ENCODE results near the gene CCDC66.
"Not testable (repeated sequence)": the region's sequence is repeated elsewhere in the genome, so short reads cannot be mapped to it uniquely, and the experiment has no call there.

The CCDC66 gene

DNA sequence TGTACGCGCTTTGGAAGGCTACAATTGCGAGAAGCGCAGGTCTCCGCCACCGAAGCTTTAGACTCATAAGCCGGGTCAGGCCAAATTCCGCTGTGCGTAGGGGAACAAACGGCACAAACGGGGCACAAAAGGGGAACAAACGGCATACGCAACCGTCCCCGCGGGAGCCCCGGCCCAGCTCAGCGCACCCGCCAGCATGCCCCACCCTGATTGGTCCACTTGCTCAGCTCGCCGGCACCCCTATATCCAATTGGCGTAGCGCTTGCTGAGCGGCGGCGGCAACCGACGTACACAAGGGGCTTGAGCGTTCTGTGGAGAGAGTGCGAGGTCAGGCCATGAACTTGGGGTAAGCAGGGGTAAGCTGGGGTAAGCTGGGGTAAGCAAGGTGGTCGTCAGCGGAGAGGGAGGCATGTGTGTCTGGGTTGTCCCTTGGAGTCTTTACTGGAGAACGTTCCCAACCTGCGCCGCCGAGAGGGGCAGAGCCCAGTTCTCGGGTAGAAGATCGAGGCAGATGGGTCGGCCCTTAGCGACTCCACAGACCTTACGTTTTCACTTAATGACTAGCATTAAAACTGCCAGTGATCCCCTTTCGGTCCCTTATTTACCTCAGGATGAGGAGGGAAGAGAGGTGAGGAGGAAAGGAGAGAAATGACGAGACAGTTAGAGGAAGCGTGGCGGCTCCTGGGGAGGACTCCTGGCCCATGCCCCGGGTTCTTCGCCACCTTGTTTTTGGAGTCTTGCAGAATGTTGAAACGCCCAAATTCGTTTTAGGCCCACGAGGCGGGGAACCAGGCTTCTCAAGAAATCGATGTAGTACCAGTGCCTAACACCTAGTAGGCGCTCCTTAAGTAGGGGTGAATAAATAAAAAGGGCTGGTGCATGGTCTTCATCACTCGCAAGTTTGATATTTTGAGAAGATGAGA lies at the start of gene CCDC66:
TSS of gene CCDC66 (plus strand) at position 268 of the 923 bp plus-strand sequence. CDS start at position 336, 68 bp downstream.
- DNase-seq, result peak; percentile 74

DNA sequence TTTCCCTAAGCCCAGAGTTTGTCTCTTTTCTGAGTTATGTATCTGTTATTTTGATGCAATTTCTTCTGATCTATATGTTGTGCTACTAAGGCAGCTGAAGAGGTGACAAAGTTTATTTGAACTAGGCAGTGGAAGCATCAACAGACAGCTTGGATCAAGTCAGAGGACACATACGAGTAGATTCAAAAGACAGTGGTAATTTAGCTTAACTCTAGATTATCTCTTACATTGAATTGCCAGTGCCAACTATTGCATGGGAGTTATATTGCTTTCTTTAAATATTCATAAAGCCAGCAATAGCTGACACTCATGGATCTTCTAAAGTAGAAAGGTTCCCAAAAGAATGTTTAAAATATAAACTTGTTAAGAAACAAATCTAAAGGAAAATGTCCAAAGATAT lies 37.3 kb upstream of the CCDC66 start:
- DNase-seq, result no peak

DNA sequence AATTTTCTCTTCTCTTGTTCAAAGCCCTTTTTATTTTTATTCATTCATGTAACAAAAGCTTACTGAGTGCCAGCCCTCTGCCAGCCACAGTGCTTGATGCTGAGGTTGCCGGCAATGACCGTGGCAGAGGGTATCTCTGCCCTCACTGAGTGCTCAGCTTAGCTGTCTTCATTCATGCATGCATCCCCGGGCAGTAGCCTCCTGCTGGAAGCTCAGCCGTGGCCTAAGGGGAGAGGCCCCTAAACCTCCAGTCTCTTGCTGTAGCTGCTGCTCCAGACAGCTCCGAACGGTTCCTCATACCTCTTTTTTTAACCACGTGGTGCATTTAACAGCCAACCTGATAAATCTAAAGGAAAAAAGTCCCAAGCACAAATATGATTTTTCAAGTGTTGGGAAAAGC lies 34.6 kb upstream of the CCDC66 start:
- DNase-seq, result no peak

DNA sequence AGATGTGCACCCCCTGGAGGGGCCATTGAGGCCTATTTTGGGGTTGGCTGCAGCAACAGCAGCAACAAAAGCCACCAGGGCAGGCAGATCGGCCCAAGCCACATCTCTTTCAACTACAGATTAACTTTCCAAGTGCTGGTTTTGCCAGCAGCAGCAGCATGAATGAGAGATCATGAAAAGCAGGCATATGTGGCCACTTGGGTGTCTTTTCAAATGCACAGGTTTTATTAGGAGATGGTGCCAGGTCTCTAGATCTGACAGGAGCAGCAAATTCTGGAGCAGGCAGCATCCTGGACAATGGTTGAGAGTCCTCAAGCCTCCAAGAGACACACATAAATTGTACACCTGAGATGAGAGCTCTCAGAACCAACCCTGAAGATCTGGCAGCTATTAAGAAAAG lies 31.7 kb upstream of the CCDC66 start:
- DNase-seq, result no peak

DNA sequence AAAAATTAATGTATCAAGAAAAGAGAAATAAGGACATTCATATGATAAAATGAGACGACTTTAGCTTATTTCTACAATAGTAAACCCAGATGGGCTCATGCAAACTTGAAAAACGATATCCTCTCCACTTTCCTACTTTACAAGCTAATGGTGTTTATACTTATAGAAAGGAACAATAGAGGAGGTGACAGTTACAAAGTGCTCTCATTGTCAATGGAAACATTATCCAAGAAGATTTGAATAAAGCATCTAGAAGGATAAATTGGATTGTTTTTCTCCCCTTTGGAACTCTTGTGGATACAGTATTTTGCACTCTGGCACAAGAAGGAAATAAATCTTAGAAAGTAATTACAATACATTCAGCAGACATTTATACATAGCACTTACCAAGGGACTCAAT lies 20.2 kb upstream of the CCDC66 start:
- DNase-seq, result peak; percentile 19

DNA sequence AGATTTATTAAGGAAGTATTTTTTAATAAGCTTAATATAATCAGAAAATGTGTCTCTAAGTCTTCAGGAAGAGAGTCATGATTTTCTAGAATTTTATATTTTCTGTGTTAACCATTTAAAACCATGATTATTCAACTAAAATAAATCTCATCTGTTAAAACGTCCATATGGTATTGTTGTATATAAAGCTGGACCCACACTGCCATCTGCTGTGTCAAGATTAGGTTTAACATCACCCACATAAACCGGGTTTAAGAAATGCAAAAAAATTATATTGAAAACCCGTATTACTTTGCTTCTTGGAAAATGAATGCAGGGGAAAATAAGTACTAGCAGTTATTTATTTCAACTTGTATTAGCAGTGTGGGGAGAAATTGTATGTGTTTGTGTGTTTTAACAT lies 9.5 kb upstream of the CCDC66 start:
- DNase-seq, result no peak

DNA sequence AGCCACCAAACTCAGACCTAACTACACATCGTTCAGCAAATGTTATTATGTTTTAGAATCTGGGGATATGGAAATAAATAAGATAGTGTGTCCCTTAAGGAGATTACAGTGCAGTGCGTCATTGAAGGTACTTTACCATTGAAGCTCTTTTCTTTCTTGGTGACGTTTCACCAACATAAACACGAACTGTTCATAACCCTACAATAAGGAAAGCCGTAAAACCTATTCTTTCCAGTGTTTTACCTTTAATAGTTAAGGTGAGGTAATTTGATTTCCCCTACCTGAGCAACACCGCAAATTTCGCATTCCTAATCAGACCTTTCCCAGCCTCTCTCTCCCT lies 826 bp downstream of the CCDC66 start:
- no peak for DNase-seq

DNA sequence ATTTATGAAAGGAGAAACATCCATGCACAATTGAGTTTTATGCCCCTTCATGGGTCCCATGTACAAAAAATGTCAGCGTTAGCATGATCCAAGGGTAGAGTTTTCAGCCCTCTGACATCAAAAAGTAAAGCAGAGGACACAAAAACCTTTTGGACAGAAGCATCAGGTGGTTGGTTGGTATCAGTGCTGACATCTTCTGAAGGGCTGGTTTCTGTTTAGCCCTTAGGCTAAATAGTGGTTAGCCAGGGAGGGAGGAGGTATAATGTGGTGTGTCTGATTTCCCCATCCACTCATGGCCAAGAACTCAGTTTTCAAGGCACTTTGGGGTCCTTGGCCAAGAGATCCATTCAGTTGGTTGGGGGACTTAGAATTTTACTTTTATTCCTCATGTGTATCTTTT lies 16.5 kb downstream of the CCDC66 start:
- DNase-seq, result no peak

DNA sequence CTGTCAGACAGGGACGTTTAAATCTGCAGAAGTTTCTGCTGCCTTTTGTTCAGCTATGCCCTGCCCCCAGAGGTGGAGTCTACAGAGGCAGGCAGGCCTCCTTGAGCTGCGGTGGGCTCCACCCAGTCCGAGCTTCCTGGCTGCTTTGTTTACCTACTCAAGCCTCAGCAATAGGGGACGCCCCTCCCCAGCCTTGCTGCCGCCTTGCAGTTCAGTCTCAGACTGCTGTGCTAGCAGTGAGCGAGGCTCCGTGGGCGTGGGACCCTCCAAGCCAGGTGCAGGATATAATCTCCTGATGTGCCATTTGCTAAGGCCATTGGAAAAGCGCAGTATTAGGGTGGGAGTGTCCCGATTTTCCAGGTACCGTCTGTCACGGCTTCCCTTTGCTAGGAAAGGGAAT lies 25.0 kb downstream of the CCDC66 start:
- DNase-seq, result not testable (repeated sequence)

DNA sequence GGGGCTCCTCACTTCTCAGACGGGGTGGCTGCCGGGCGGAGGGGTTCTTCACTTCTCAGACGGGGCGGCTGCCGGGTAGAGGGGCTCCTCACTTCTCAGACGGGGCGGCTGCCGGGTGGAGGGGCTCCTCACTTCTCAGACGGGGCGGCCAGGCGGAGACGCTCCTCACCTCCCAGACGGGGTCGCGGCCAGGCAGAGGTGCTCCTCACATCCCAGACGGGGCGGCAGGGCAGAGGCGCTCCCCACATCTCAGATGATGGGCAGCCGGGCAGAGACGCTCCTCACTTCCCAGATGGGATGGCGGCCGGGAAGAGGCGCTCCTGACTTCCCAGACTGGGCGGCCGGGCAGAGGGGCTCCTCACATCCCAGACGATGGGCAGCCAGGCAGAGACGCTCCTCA lies 27.3 kb downstream of the CCDC66 start:
- not testable (repeated sequence) for DNase-seq

DNA sequence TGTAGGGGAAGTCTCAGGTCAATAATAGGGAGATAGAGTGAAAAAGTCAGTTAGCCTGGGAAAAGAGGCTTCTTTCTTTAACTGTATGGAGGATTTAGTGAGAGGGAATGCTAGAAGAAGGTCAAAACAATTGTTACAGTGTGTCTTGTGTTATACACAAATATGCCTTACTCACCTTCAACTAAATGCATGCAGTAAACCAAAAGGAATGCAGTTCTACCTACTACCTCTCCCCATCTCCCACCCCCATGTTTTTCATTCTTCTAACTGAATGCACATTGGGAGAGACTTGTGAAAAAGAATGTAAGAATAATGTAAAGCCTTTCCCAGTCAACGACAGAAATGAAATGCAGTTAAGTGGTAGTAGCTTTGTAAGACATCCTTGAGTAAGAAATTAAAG lies 33.8 kb downstream of the CCDC66 start:
- DNase-seq, result no peak

DNA sequence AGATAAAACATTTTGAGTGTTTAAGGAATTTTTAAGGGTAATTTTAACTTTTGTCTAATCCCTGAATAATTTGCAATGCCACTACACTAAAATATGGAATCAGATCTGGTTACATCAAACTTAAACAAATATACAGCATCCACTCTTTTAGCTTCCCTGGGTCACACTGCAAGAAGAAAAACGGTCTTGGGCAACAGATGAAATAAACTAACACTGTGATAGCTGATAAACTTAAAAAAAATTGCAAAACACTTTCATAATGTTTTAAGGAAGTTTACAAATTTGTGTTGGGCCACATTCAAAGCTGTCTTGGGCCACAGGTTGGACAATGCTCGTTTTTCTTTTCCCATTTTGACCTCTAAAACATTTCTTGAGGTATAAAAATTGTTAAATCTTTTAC lies 34.3 kb downstream of the CCDC66 start:
- DNase-seq, result no peak

DNA sequence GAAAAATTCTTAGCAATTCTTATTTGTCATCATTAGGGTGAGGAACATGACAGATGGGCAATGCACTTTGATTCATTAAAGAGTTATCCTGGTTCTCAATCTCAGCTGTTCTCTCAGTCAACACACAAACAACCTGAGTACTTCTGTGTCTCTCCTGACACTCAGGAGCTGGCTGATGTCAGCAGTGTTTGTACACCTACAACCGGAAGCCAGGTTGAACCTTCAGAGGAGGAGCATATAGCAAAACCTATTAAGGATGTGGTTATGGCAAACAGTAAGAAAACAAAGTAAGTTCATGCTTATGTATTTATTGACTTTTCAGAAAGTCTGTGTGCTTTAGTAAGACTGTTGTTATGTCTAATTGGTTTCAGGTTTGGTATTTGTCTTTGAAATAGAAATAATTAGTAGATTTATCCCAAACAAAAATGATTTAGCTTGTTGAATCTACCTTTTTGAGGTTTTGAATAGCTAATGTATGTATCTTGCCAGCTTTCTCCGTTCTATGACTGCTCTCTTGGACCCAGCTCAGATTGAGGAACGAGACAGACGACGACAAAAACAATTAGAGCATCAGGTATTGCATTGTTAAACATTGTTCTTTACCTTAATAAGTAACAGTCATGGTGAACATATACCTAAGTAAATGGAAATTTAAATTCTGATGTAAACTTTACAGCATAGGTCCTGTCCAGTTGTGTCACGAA lies 36.6 kb downstream of the CCDC66 start:
- no peak for DNase-seq

DNA sequence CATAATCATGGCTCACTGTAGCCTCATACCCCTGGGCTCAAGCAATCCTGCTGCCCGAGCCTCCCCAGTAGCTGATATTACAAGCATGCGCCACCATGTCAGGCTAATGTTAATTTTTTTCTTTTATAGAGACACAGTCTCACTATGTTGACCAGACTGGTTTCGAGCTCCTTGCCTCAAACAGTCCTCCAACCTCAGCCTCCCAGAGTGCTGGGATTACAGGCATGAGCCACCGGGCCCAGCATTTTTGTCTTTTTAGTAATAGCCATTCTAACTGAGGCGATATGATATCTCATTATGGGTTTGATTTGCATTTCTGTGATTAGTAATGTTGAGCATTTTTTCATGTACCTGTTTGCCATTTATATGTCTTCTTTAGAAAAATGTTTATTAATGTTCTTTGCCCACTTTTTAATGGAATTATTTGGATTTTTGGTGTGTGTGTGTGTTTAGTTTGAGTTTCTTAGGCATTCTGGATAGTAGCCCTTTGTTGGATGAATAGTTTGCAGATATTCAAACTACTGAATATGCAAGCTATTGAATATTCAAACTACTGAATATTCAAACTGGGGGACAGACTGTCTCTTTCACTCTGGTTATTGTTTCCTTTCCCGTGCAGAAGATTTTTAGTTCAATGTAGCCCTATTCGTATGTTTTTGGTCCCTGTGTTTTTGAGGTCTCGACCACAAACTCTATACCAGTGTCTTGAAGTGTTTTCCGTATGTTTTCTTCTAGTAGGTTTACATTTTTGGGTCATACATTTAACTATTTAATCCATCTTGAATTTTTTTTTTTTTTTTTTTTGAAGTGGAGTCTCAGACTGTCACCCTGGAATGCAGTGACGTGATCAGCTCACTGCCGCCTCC lies 39.2 kb downstream of the CCDC66 start:
- no peak for DNase-seq

DNA sequence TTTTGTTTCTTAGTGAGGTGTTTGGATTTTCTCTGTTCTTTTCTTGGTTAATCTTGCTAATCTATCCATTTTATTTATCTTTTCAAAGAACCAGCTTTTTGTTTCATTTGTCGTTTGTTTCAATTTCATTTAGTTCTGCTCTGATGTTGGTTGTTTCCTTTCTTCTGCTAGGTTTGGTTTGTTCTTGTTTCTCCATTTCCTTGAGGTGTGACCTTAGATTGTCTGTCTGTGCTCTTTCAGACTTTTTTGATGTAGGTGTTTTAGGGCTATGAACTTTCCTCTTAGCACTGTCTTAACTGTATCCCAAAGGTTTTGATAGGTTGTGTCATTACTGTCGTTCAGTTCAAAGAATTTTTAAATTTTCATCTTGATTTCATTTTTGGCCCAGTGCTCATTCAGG lies 51.5 kb downstream of the CCDC66 start:
- not testable (repeated sequence) for DNase-seq

DNA sequence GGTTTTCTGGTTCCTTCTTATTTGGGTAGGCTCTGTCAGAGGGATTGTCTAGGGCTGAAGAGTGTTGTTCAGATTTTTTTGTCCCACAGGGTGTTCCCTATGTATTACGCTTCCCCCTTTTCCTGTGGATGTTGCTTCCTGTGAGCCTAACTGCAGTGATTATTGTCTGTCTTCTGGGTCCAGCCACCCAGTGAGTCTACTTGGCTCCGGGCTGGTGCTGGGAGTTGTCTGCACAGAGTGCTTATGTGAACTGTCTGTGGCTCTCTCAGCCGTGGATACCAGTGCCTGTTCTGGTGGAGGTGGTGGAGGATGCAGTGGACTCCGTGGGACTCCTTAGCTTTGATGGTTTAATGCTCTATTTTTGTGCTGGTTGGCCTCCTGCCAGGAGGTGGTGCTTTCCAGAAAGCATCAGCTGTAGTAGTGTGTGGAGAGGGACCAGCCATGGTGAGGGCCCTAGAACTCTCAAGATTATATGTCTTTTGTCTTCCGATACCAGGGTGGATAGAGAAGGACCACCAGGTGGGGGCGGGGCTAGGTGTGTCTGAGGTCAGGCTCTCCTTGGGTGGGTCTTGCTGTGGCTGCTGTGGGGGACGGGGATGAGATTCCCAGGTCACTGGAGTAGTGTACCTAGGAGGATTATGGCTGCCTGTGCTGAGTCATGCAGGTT lies 53.8 kb downstream of the CCDC66 start:
- DNase-seq, result no peak

DNA sequence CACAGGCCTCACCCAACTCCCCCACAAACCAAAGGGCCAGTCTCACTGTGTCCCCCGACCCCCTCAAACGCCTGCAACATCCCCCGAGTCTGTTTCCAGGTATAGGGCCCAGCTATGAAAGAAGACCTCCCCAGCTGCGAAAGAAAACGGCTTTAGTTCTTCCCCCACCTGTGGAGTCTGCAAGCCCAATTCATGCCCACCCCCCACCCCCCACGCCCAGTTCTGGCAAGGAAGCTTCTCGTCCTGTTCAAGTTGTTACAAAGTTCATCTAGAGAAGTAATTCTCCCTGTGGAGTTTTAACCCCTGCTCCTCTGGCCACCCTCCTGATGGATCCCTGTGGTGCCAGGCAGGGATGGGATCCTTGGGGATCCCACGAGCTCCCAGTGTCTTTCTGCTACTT lies 54.4 kb downstream of the CCDC66 start:
- DNase-seq, result no peak

DNA sequence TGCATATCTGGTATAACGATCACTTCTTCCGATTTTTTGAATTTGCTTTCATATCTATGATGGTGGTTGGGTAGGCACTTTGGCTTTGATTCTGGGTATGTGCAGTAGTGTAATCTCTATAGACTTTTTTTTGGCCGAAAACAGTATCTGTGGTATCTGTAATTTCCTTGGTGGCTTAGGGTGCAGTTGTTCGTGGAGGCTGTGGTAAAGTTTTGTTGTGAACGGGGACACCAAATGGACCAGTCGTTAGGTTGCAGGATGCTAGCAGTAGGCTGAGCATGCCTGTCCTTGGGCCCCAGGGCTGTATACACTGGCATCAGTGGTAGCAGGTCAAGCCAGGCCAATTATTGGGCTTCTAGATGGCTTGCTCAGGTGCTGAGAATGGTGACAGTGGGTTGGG lies 55.2 kb downstream of the CCDC66 start:
- no peak for DNase-seq

DNA sequence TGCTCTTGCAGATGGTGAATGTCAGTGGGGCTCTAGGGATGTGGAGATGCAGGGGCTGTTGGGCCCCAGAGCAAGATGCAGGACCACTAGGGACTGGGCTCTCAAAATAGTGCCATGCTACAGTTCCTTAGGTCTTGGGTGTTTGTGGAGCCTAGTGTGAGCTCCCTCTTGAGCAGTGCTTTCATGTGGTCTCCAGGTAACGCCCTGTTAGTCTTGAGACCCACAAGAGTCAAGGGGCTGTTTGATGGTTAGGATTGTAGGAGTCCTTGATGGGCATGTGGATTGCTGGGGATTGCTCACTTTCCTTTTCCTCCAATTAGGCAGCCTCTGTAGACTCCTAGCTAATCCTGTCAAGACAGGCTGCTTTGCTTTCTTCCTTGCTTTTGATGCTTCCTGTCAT lies 56.0 kb downstream of the CCDC66 start:
- DNase-seq, result no peak

DNA sequence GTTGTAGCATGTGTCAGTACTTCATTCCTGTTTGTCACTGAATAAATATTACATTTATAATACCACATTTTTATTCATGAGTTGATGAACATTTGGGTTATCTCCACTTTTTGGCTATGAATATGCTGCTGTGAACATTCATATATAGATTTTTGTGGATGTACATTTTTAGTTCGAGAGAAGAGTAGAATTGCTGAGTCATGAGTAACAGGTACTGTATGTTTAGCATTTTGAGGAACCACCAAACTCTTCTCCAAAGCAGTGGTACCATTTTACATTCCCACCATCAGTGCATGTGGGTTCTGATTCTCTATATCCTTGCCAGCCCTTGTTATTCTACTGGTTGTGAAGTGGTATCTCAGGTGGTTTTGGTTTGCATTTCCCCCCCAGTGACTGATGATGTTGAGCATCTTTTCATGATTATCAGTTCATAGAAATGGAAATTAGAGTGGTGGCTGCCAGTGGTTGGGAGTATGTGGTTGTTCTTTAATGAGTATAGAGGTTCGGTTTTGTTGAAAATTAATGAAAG lies 59.6 kb downstream of the CCDC66 start:
- no peak for DNase-seq

DNA sequence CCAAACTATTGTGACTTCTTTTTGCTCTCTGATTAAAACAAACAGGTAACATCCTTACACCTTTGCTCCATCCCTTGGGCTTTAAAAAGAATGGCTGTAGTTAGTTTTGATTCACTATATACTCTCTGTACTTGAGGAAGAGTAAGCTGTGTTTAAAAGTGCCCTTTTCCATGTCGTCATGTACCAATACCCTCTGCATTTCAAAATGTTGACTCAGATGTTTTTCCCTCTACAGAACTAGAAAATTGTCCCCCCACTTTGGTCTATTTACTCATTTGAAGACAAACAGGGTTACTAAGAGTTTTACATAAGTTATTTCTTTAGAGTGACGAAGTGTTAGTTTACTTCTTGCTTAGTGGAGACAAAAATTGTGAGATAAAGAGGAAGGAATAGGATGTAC lies 63.4 kb downstream of the CCDC66 start:
- no peak for DNase-seq

DNA sequence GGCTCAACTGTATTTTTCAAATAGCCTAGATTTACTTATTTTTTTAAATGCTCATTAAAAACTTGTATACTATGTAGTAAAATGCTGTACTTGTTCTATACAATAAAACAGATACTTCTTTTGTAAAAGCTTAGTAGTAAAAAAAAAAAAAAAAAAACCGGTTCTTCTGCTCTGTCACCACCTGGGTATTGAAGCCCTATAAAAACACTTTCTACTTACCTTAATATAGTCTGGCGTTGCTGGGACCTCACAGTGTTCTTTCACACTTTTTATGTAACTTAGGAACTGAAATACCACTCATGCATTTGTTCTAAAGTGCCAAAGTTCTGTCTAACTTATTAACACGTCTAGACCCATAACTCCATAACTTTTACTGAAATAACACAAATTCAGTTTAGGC lies 64.7 kb downstream of the CCDC66 start:
- DNase-seq, result no peak

DNA sequence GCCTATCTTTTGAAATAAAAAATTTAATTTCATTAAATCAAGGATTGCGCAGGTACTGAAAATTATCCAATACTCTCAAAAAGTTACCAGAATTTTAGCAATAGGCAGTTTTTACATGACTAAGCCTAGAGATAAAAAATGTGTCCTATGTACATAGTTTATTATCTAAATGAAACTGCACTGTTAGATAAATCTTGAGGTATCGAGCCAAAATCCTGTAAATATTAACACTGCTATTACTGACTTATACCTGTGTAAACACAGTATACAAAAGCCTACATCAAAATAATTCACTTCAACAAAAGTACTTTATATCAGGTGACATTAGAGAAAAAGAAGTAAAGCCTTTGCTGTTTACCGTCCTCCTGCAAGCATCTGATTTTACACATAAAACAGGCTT lies 65.4 kb downstream of the CCDC66 start:
- no peak for DNase-seq

Measured in NCI-H1436 (cell line).